Purkinje cell (primary cell): ENCODE measurements around the gene KRT33B. TPM values are rescaled to one million over a fixed set of nuclear protein-coding genes. Genes with fewer than 3 reads are reported as not detected.

Experiments used
- polyA plus RNA-seq: library from polyadenylated mRNA; unstranded; fragments of >200 nt; fragmentation: Nextera tagmentation; gene quantifications from 2 replicates; pipeline ENCODE4 v1.2.1, GENCODE V29; 2014

KRT33B gene
- not detected in 2 replicates for polyA plus RNA-seq

GRCh38 chr17:41369713-41370112 lies at the start of gene KRT33B:
TSS of gene KRT33B (minus strand) at chr17:41369813. CDS start at chr17:41369750, 63 bp downstream.

DNA sequence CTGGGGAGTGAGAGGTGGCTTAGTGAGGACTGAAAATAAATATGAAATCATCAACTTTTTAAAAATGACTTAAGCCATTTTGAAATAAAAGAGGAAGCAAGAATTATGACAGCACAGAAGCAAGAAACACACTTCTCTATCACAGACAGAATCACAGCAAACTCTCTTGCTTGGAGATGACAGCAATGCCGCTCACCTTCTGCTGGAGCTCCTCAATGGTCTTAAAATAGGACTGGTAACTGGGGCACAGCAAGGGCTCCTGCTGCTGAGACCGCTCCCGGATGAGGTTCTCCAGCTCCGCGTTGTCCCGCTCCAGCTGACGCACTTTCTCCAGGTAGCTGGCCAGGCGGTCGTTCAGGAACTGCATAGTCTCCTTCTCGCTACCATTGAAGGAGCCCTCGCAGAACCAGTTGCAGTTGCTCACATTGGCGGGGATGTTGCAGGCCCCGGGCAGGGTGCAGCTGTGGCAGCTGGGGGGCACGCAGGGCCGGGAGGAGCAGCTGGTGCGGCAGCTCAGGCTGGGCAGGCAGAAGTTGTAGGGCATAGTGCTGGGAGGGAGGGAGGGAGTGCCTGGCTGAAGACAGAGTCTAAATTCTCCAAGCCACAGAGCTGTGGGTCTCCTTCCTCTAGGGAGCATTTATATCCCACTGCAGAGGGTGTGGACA lies 27.5 kb upstream of the KRT33B start, which contains the start of gene KRT31:
Gene KRT31, minus strand, starts transcription at position 613 of the 665 bp plus-strand sequence. Its CDS starts 69 bp downstream, at position 544.

DNA sequence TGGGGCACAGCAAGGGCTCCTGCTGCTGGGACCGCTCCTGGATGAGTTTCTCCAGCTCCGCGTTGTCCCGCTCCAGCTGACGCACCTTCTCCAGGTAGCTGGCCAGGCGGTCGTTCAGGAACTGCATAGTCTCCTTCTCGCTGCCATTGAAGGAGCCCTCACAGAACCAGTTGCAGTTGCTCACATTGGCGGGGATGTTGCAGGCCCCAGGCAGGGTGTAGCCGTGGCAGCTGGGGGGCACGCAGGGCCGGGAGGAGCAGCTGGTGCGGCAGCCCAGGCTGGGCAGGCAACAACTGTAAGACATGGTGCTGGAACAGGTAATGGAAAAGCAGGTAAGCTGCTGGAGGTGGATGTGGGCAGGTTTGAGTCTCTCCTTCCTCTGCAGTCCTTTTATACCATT lies 12.3 kb upstream of the KRT33B start, which contains the start of gene KRT34:
Gene KRT34, minus strand, starts transcription at position 364 of the 400 bp plus-strand sequence. Its CDS starts 60 bp downstream, at position 304.

GRCh38 chr17:41350381-41350878 lies 19.2 kb downstream of the KRT33B start, which contains the start of gene KRT33A:
TSS of gene KRT33A (minus strand) at chr17:41350828. CDS start at chr17:41350767, 61 bp downstream.

DNA sequence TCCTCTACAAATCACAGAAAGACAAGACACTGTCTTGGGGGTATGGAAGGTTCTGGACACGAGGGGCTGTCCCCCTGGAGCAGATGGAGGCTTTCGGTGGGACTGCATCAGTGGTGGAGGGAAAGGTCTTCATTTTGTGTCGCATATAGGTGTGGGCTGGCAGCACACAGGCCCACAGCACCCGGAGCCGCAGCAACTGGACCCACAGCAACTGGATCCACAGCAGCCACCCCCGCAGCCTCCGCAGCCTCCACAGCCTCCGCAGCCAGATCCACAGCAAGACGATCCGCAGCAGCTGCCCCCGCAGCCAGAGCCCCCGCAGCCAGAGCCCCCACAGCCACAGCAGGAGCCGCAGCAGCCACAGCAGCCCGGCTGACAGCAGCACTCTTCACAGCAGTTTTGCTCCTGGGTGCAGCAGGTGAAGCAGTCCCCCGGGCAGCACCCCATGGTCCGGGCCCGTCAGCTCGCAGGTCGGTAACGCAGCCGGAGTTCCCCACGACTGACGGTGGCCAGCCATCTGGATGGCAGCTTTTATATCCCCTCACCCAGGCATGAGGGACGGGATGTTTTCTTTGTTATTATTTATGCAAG lies 54.3 kb downstream of the KRT33B start, which contains the start of gene KRTAP17-1:
Gene KRTAP17-1, minus strand, starts transcription at position 507 of the 591 bp plus-strand sequence. Its CDS starts 60 bp downstream, at position 447.

Other genes starting within 250 kb of the KRT33B start
- not detected in 2 replicates for gene KRTAP4-12, start 245.6 kb downstream of the KRT33B start, polyA plus RNA-seq
- gene KRTAP4-6, start 229.3 kb downstream of the KRT33B start, polyA plus RNA-seq, result not detected in 2 replicates
- gene KRTAP4-5, start 220.0 kb downstream of the KRT33B start, polyA plus RNA-seq, result not detected in 2 replicates
- not detected in 2 replicates for gene KRTAP4-4, start 209.1 kb downstream of the KRT33B start, polyA plus RNA-seq
- gene KRTAP4-3, start 201.6 kb downstream of the KRT33B start, polyA plus RNA-seq, result not detected in 2 replicates
- gene KRTAP4-2, start 191.6 kb downstream of the KRT33B start, polyA plus RNA-seq, result not detected in 2 replicates
- not detected in 2 replicates for gene KRTAP4-1, start 184.9 kb downstream of the KRT33B start, polyA plus RNA-seq
- not detected in 2 replicates for gene KRTAP9-1, start 179.9 kb downstream of the KRT33B start, polyA plus RNA-seq
- not detected in 2 replicates for gene KRTAP9-2, start 143.2 kb downstream of the KRT33B start, polyA plus RNA-seq
- not detected in 2 replicates for gene KRTAP9-3, start 137.4 kb downstream of the KRT33B start, polyA plus RNA-seq
- not detected in 2 replicates for gene KRTAP9-8, start 131.8 kb downstream of the KRT33B start, polyA plus RNA-seq
- gene KRTAP9-4, start 120.1 kb downstream of the KRT33B start, polyA plus RNA-seq, result not detected in 2 replicates
- gene KRTAP9-9, start 114.4 kb downstream of the KRT33B start, polyA plus RNA-seq, result not detected in 2 replicates
- not detected in 2 replicates for gene KRTAP9-6, start 104.4 kb downstream of the KRT33B start, polyA plus RNA-seq
- not detected in 2 replicates for gene KRTAP9-7, start 94.1 kb downstream of the KRT33B start, polyA plus RNA-seq
- gene KRTAP29-1, start 67.0 kb downstream of the KRT33B start, polyA plus RNA-seq, result not detected in 2 replicates
- gene KRTAP16-1, start 60.5 kb downstream of the KRT33B start, polyA plus RNA-seq, result not detected in 2 replicates
- gene KRTAP17-1, start 54.1 kb downstream of the KRT33B start, polyA plus RNA-seq, result not detected in 2 replicates
- not detected in 2 replicates for gene KRT33A, start 19.0 kb downstream of the KRT33B start, polyA plus RNA-seq
- gene KRT34, start 12.5 kb upstream of the KRT33B start, polyA plus RNA-seq, result not detected in 2 replicates
- gene KRT31, start 27.8 kb upstream of the KRT33B start, polyA plus RNA-seq, result 2.2 TPM in 1 of 2 replicates, not detected in the other
- gene KRT37, start 54.8 kb upstream of the KRT33B start, polyA plus RNA-seq, result not detected in 2 replicates
- gene KRT38, start 71.2 kb upstream of the KRT33B start, polyA plus RNA-seq, result not detected in 2 replicates
- gene KRT32, start 97.6 kb upstream of the KRT33B start, polyA plus RNA-seq, result not detected in 2 replicates
- not detected in 2 replicates for gene KRT35, start 111.3 kb upstream of the KRT33B start, polyA plus RNA-seq
- gene KRT36, start 120.1 kb upstream of the KRT33B start, polyA plus RNA-seq, result not detected in 2 replicates
- gene KRT13, start 135.8 kb upstream of the KRT33B start, polyA plus RNA-seq, result not detected in 2 replicates
- not detected in 2 replicates for gene KRT15, start 149.1 kb upstream of the KRT33B start, polyA plus RNA-seq
- gene KRT19, start 158.5 kb upstream of the KRT33B start, polyA plus RNA-seq, result not detected in 2 replicates
- gene KRT9, start 202.2 kb upstream of the KRT33B start, polyA plus RNA-seq, result not detected in 2 replicates
- gene KRT14, start 217.1 kb upstream of the KRT33B start, polyA plus RNA-seq, result not detected in 2 replicates
- 0.52 and 0.63 TPM in 2 replicates for gene KRT16, start 243.0 kb upstream of the KRT33B start, polyA plus RNA-seq